B cell (primary cell): Measurements from ENCODE around the gene DPYSL4. TPM values are rescaled to one million over a fixed set of nuclear protein-coding genes. Genes with fewer than 3 reads are reported as not detected.

ENCODE experiments used
- ATAC-seq: fragments of 200-7000 bp; cut with Tn5 transposase; one replicate; pipeline ENCODE4 v1.10.0; 2021; ENCODE audit warnings: low read depth, mild to moderate bottlenecking, moderate number of reproducible peaks, moderate library complexity
- CTCF ChIA-PET: fragments of 350-600 bp; sonication (Branson Sonifier 250); formaldehyde crosslinking; loops from one replicate; lab custom pipeline; 2021; ENCODE audit warnings: antibody characterized with exemption, inconsistent platforms; lab: Charles Lee
- POLR2A ChIA-PET: fragments of 350-600 bp; sonication (Branson Sonifier 250); formaldehyde crosslinking; loops from one replicate; lab custom pipeline; 2021; ENCODE audit warnings: antibody characterized with exemption; lab: Charles Lee
- DNase-seq: peaks from one replicate; pipeline ENCODE4 v3.0.0; 2013
- H2AFZ ChIP-seq: 2 replicates; pipeline ENCODE4 v1.6.1; 2012; ENCODE audit warnings: mild to moderate bottlenecking, low read depth, low read length; ENCODE audit not compliant: insufficient read depth, poor library complexity, severe bottlenecking
- H3K27ac ChIP-seq, 2 donors: 1 replicate in 1 of 2; 2 replicates in 1 of 2; pipeline ENCODE4 v1.5.1; 2012 to 2013; ENCODE audit warnings: low read length in 2 of 2, mild to moderate bottlenecking in 2 of 2, moderate library complexity in 1 of 2
- H3K27me3 ChIP-seq, 4 experiments: fragments of 200-600 bp in 1 of 4; sonication (generic) in 1 of 4; replicated peaks in 1 of 4; 1 replicate in 2 of 4; 2 replicates in 2 of 4; pipeline versions ENCODE4 v1.6.1 to v1.7.0; 2013 to 2016; ENCODE audit warnings: low read length in 3 of 4, mild to moderate bottlenecking in 2 of 4, mixed read lengths in 1 of 4, moderate library complexity in 1 of 4; ENCODE audit not compliant: insufficient read depth in 4 of 4, control insufficient read depth in 3 of 4; ENCODE audit errors: control extremely low read depth in 1 of 4
- H3K36me3 ChIP-seq, 2 experiments: replicated peaks in 1 of 2; 1 replicate in 1 of 2; 2 replicates in 1 of 2; pipeline versions ENCODE4 v1.6.1 to v1.7.1; 2013; ENCODE audit warnings: low read length in 1 of 2; ENCODE audit not compliant: insufficient read depth in 2 of 2, control insufficient read depth in 1 of 2; ENCODE audit errors: control extremely low read depth in 1 of 2, extremely low read depth in 1 of 2
- H3K4me1 ChIP-seq, 2 donors: fragments of 200-600 bp in 1 of 2; sonication (generic) in 1 of 2; 1 replicate in 1 of 2; 2 replicates in 1 of 2; pipeline versions ENCODE4 v1.5.1 to v1.6.1; 2013 to 2017; ENCODE audit warnings: low read length in 2 of 2; ENCODE audit not compliant: control insufficient read depth in 2 of 2, insufficient read depth in 2 of 2
- H3K4me2 ChIP-seq: replicated peaks from 2 replicates; pipeline ENCODE3; 2012; ENCODE audit warnings: mild to moderate bottlenecking, low read depth, low read length; ENCODE audit not compliant: poor library complexity, severe bottlenecking
- H3K4me3 ChIP-seq, 5 experiments: fragments of 200-600 bp in 1 of 5; sonication (generic) in 1 of 5; 1 replicate in 3 of 5; 2 replicates in 2 of 5; pipeline versions ENCODE4 v1.5.1 to v1.7.0; 2011 to 2016; ENCODE audit warnings: low read length in 4 of 5, mild to moderate bottlenecking in 4 of 5, low read depth in 2 of 5, control low read depth in 1 of 5, moderate library complexity in 1 of 5; ENCODE audit not compliant: insufficient read depth in 1 of 5; ENCODE audit errors: control extremely low read depth in 1 of 5, extremely low read depth in 1 of 5
- H3K79me2 ChIP-seq: fragments of 200-600 bp; sonication (generic); one replicate; pipeline ENCODE4 v1.6.0; 2016; ENCODE audit warnings: low read length; ENCODE audit not compliant: control insufficient read depth, insufficient read depth
- H3K9ac ChIP-seq: fragments of 200-600 bp; sonication (generic); 2 replicates; pipeline ENCODE4 v1.6.1; 2017; ENCODE audit warnings: mild to moderate bottlenecking, low read length, moderate library complexity
- H3K9me3 ChIP-seq, 3 donors: one replicate each; pipeline versions ENCODE4 v1.6.1 to v1.7.1; 2013; ENCODE audit warnings: low read length in 2 of 3; ENCODE audit not compliant: control insufficient read depth in 2 of 3, insufficient read depth in 1 of 3; ENCODE audit errors: control extremely low read depth in 1 of 3
- H4K20me1 ChIP-seq: 2 replicates; pipeline ENCODE4 v1.6.0; 2012; ENCODE audit warnings: mild to moderate bottlenecking, low read length; ENCODE audit not compliant: insufficient read depth, control insufficient read depth, poor library complexity, severe bottlenecking
- H3K27ac Mint-ChIP-seq: one replicate; pipeline ENCODE4 v1.8.0; 2021; ENCODE audit warnings: mixed read lengths
- H3K27me3 Mint-ChIP-seq: one replicate; pipeline ENCODE4 v1.8.0; 2021; ENCODE audit warnings: mixed read lengths
- H3K4me1 Mint-ChIP-seq: one replicate; pipeline ENCODE4 v1.8.0; 2021; ENCODE audit warnings: mixed read lengths
- H3K4me3 Mint-ChIP-seq: one replicate; pipeline ENCODE4 v1.8.0; 2021; ENCODE audit warnings: mixed read lengths
- H3K9me3 Mint-ChIP-seq: one replicate; pipeline ENCODE4 v1.8.0; 2022; ENCODE audit warnings: mixed read lengths; ENCODE audit not compliant: insufficient read depth
- CTCF ChIP-seq: fragments of 200-600 bp; IDR thresholded peaks from one replicate; pipeline ENCODE4 v1.8.0; 2022; ENCODE audit warnings: antibody characterized with exemption, mild to moderate bottlenecking
- EZH2 ChIP-seq: IDR thresholded peaks from 2 replicates; pipeline ENCODE4 v1.6.1; 2012; ENCODE audit warnings: borderline replicate concordance, low read depth, mild to moderate bottlenecking, moderate library complexity, low read length; ENCODE audit not compliant: insufficient read depth, poor library complexity, severe bottlenecking
- WGBS: methylation state at CpG from one replicate; pipeline ENCODE4 v1.1.5; 2013; ENCODE audit warnings: missing lambda C conversion rate; ENCODE audit not compliant: insufficient coverage; 5-methylcytosine and 5-hydroxymethylcytosine counted together
- intact Hi-C: fragments of 100-400 bp; cut with micrococcal nuclease; formaldehyde crosslinking; loops from one replicate; pipeline ENCODE4 v1.10.0; 2022
- polyA plus RNA-seq: library from polyadenylated mRNA; depleted of rRNA; stranded (reverse); fragments of >200 nt; gene quantifications from 2 replicates; pipeline ENCODE4 v1.2.3, GENCODE V29; 2012
- total RNA-seq, 2 donors: library from RNA; stranded (reverse); fragments of 120-200 nt in 1 of 2; gene quantifications; 1 replicate in 1 of 2; 2 replicates in 1 of 2; pipeline versions ENCODE4 v1.2.3 to v1.2.4, GENCODE V29; 2013 to 2022

DPYSL4 gene
- total and polyA plus RNA-seq, 2 donors (not counting 1 experiment from before 2014, with no cell fraction given), result 0.03 to 0.22 TPM

GRCh38 chr10:132146941-132147915 lies 39.5 kb upstream of the DPYSL4 start:
- no peak overlapping the region for H3K27ac Mint-ChIP-seq
- POLR2A ChIA-PET, result no interaction called here
- peaks cover 3% of the 10 kb centered on the region for H3K27me3 Mint-ChIP-seq
- H3K4me1 ChIP-seq, result peaks cover 0 to 2% of the 10 kb centered on the region in 2 donors
- H3K4me1 Mint-ChIP-seq, result no peaks in the 10 kb centered on the region
- H3K9me3 Mint-ChIP-seq, result no peaks in the 10 kb centered on the region
- no peak overlapping the region for H3K4me3 ChIP-seq
- no peak overlapping the region for H2AFZ ChIP-seq
- H3K4me2 ChIP-seq, result no peak overlapping the region
- H3K4me3 Mint-ChIP-seq, result no peak overlapping the region
- ATAC-seq (no peak), DNase-seq (no peak)
- CTCF ChIA-PET, result no interaction called here
- no peaks in the 10 kb centered on the region for H3K36me3 ChIP-seq
- no peaks in the 10 kb centered on the region for H4K20me1 ChIP-seq
- TF ChIP-seq CTCF (no peak), EZH2 (no peak)
- H3K27me3 ChIP-seq, result peaks cover 0 to 5% (median 0%) of the 10 kb centered on the region in 4 experiments
- H3K27ac ChIP-seq, result no peak overlapping the region
- no peak overlapping the region for H3K9ac ChIP-seq
- intact Hi-C loops, result no loop called here
- peaks cover 0 to 6% (median 0%) of the 10 kb centered on the region in 3 donors for H3K9me3 ChIP-seq
- 80% methylated on average over 31 of the region's 31 CpGs for WGBS
- no peaks in the 10 kb centered on the region for H3K79me2 ChIP-seq
